Mucosa of stomach (tissue), 1 donor: ENCODE results near the gene PFDN1.

Source experiments
- H3K27me3 ChIP-seq: one replicate; pipeline ENCODE4 v1.7.0; 2013; ENCODE audit warnings: mild to moderate bottlenecking, low read length; ENCODE audit not compliant: control insufficient read depth, insufficient read depth
- H3K36me3 ChIP-seq: one replicate; pipeline ENCODE4 v1.7.0; 2013; ENCODE audit warnings: low read length; ENCODE audit not compliant: control insufficient read depth, insufficient read depth
- H3K4me1 ChIP-seq: one replicate; pipeline ENCODE4 v1.7.0; 2013; ENCODE audit warnings: mild to moderate bottlenecking, low read length; ENCODE audit not compliant: control insufficient read depth, insufficient read depth
- H3K4me3 ChIP-seq: one replicate; pipeline ENCODE4 v1.7.0; 2013; ENCODE audit warnings: low read length
- H3K9ac ChIP-seq: one replicate; pipeline ENCODE4 v1.7.0; 2013; ENCODE audit warnings: mild to moderate bottlenecking, low read length, moderate library complexity
- H3K9me3 ChIP-seq: one replicate; pipeline ENCODE4 v1.7.0; 2013; ENCODE audit warnings: mild to moderate bottlenecking, low read length, moderate library complexity; ENCODE audit not compliant: control insufficient read depth
- donor health status: Pancreatic carcinoma.

Gene PFDN1

GRCh38 chr5:140239939-140240700, 62.8 kb downstream of the PFDN1 start:
- Histone ChIP-seq H3K4me3 (no peak overlapping the region), H3K36me3 (peaks cover 16% of the 10 kb centered on the region), H3K9me3 (no peaks in the 10 kb centered on the region), H3K9ac (peak overlapping the region; percentile 47), H3K27me3 (no peaks in the 10 kb centered on the region), H3K4me1 (peaks cover 93% of the 10 kb centered on the region)

DNA sequence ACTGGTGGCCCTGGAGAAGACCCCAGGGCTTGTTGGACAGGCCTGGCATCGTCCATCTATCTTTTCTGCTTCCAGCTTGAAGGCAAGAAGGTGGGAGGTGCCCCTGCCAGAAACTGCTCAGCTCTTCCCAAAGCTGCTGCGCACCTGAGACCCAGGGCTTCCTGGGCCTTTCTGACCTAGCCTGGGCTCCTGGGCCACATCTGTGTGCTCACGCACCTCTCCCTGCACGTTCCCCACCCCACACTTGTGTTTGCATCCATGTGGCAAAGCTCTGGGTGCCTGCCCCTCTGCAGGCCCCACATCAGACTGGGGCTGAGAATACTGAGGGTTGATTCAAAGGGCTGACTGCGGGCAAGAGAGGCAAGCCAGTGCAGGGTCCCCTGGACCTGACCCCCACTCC, 63.4 kb downstream of the PFDN1 start:
- no peak overlapping the region for H3K4me3 ChIP-seq
- H3K9ac ChIP-seq, result peak overlapping the region; percentile 47
- H3K36me3 ChIP-seq, result peaks cover 9% of the 10 kb centered on the region
- no peaks in the 10 kb centered on the region for H3K27me3 ChIP-seq
- H3K9me3 ChIP-seq, result no peaks in the 10 kb centered on the region
- H3K4me1 ChIP-seq, result peaks cover 87% of the 10 kb centered on the region

DNA sequence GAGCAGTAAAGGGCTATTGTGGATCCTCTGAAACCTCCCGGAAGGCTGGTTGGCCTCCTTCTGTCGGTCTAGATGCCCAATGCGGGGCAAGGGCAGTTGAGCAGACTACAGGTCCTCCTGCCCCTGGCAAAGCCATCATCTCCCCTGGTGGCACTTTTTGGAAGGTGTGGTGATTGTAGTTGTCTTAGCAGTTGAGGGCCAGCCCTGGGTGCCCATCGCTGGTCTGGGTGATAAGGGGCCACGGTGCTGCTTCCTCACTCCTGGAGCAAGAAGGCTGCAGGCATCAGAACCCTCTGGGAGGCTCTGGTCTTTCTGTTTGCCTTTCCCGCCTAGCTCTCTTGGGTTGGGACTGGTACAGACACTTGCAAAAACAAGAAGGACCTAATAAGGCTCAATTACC, 64.1 kb downstream of the PFDN1 start:
- H3K9me3 ChIP-seq, result no peaks in the 10 kb centered on the region
- H3K4me1 ChIP-seq, result peaks cover 80% of the 10 kb centered on the region
- no peaks in the 10 kb centered on the region for H3K27me3 ChIP-seq
- peak overlapping the region; percentile 27 for H3K9ac ChIP-seq
- H3K4me3 ChIP-seq, result no peak overlapping the region
- peaks cover 9% of the 10 kb centered on the region for H3K36me3 ChIP-seq

GRCh38 chr5:140236891-140237598, 65.9 kb downstream of the PFDN1 start:
- H3K9ac ChIP-seq, result no peak overlapping the region
- H3K4me1 ChIP-seq, result peaks cover 67% of the 10 kb centered on the region

DNA sequence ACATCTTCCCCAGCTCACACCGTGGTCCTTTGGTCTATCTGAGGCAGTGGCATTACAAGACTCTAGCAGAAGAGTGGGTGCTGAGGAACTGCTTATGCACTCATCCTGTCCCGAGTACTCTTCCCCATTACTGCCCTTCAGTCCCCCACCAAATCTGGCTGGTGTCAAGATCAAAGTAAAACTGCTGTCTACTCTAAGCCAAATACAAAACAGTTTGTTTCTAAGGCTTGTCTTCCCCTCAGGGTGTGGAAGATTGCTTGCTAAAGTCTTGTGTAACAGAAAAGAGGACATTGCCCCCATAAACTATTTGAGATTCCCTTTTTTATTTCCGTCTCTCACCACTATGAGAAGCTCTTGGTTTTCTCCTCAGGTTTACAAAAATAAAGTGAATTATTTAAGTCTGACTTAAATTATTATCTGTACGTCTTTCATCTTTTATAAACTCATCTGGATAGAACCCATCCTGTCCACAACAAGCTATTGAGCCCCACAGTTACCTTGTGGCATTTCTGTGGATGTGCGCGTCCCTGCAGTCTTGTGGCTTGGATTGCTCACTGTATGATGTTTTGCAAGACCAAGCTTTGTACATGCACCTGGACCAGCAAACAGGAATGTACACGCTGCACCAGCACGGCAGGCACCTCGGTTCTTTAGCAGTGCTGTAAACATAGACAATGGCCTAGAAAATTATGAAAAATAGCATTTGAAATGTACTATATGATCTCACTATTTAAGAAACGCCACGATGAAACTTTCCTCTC, 66.9 kb downstream of the PFDN1 start:
- Histone ChIP-seq H3K36me3 (peaks cover 9% of the 10 kb centered on the region), H3K4me3 (no peak overlapping the region), H3K9me3 (no peaks in the 10 kb centered on the region), H3K4me1 (peaks cover 66% of the 10 kb centered on the region), H3K27me3 (no peaks in the 10 kb centered on the region), H3K9ac (no peak overlapping the region)

More at GRCh38 chr5:140236891-140237598, 65.9 kb downstream of the PFDN1 start:
- Histone ChIP-seq H3K9me3 (no peaks in the 10 kb centered on the region), H3K4me3 (no peak overlapping the region), H3K27me3 (no peaks in the 10 kb centered on the region), H3K36me3 (peaks cover 9% of the 10 kb centered on the region)

DNA sequence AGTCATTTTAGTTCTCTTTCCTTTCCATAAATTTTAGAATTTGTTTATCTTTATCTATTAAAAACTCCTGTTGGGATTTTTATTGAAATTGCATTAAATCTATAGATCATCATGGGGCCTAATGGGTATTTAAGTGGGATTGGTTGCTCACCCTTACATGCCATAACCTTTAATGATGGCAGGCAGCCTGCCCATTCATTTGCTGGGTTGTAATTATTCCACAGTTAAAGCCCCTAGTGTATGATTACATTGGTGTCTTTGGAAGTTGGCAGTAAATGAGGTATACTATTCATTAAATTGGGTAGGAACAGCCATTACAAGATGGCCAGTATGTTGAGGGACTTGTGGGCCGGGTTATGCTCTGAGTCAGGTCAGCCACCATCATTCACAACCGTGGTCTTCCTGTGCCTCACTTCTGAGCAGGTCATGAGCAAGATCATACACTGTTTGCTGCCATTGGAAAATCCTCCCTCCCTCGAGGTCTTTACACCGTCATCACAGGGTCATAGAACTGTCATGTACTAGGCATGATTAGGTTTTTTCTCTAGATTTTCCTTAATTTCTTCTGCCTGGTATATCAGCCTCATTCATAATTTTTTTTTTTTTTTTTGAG, 68.4 kb downstream of the PFDN1 start:
- no peak overlapping the region for H3K9ac ChIP-seq
- peaks cover 63% of the 10 kb centered on the region for H3K4me1 ChIP-seq
- no peak overlapping the region for H3K4me3 ChIP-seq
- peaks cover 9% of the 10 kb centered on the region for H3K36me3 ChIP-seq
- H3K27me3 ChIP-seq, result no peaks in the 10 kb centered on the region
- H3K9me3 ChIP-seq, result no peaks in the 10 kb centered on the region

DNA sequence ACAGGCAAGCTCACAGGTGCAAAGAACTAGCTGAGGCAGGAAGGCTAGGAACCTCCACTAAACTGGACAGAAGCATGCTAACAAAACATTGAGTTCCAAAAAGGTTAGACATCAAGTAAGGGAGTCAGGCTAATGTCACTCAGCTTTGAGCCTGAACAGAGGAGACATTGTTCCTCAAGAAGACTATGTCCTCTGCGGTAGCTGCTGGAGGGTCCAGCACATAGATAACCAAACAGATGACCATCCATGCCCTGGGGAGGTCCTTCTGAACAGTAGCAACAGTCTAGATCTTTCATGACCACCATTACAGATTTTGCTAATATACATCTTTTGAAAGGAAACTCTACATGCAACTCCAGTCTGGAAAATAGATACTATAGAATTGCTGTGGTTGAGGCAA, 70.2 kb downstream of the PFDN1 start:
- Histone ChIP-seq H3K9me3 (no peaks in the 10 kb centered on the region), H3K36me3 (peaks cover 9% of the 10 kb centered on the region), H3K4me3 (no peak overlapping the region), H3K27me3 (no peaks in the 10 kb centered on the region), H3K9ac (no peak overlapping the region), H3K4me1 (peaks cover 56% of the 10 kb centered on the region)

GRCh38 chr5:140230373-140230772, 72.5 kb downstream of the PFDN1 start:
- Histone ChIP-seq H3K4me1 (peaks cover 53% of the 10 kb centered on the region), H3K27me3 (no peaks in the 10 kb centered on the region), H3K9me3 (no peaks in the 10 kb centered on the region), H3K36me3 (no peaks in the 10 kb centered on the region), H3K4me3 (no peak overlapping the region), H3K9ac (no peak overlapping the region)

DNA sequence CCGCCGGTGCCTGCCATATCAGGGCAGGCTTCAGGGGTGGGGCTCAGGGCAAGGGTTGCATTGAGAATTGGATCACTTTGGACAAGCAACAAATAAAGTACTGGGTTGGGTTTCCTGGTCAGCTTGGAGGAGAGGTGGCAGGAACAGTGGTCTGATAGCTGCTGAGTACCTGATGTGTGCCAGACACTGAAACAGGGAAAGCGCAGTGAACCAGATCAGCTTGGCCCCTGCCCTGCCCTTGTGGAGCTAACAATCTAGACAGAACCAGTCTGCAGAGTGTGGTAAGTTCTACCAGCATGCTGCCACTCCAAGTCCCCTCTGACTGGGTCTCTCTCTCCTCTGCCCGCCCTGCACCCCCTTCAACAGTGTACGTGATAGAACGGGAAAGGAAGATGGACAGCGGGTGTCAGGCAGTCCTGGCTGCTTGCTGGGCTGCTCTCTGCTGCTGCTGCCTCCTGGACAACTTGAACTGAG, 74.5 kb downstream of the PFDN1 start:
- Histone ChIP-seq H3K9me3 (no peaks in the 10 kb centered on the region), H3K27me3 (no peaks in the 10 kb centered on the region), H3K9ac (peak overlapping the region; percentile 55), H3K4me3 (peak overlapping the region; percentile 4), H3K4me1 (peaks cover 71% of the 10 kb centered on the region), H3K36me3 (no peaks in the 10 kb centered on the region)

DNA sequence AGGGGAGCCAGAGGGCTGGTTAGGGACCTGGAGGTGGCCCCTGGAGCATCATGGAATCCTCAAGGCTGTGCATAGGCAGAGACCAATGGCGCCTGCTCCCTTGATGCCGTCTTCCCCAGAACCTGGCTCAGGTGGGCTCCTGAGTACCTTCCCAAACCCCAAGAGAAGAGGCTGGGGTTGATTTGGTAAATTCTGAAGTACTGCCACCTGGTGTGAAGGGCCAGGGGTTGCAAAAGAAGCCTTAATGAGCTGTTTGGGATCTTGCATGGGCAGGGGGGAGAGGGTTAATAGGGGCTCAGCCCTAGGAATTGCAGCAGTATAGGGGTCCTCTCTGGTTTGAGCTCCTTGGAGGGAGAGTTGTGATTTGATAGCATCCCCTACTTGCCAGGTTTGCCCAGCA, 75.9 kb downstream of the PFDN1 start:
- peaks cover 82% of the 10 kb centered on the region for H3K4me1 ChIP-seq

GRCh38 chr5:140225396-140225795, 77.5 kb downstream of the PFDN1 start:
- peak overlapping the region; percentile 1 for H3K9ac ChIP-seq
- no peaks in the 10 kb centered on the region for H3K27me3 ChIP-seq
- peaks cover 83% of the 10 kb centered on the region for H3K4me1 ChIP-seq
- H3K36me3 ChIP-seq, result peaks cover 5% of the 10 kb centered on the region
- no peak overlapping the region for H3K4me3 ChIP-seq
- no peaks in the 10 kb centered on the region for H3K9me3 ChIP-seq

More for the DNA sequence above, 75.9 kb downstream of the PFDN1 start:
- H3K4me3 ChIP-seq, result no peak overlapping the region
- H3K9me3 ChIP-seq, result no peaks in the 10 kb centered on the region
- H3K9ac ChIP-seq, result peak overlapping the region; percentile 59
- no peaks in the 10 kb centered on the region for H3K27me3 ChIP-seq
- H3K36me3 ChIP-seq, result no peaks in the 10 kb centered on the region
